Embryonic facial prominence (tissue), 1 donor: ENCODE results near the gene COPS3.

Experiments
- DNase-seq: peaks from one replicate; pipeline ENCODE4 v3.0.0-alpha.2; 2016; ENCODE audit errors: extremely low spot score

Gene COPS3

GRCh38 chr17:17246879-17247278, 34.2 kb downstream of the COPS3 start:
- DNase-seq: no peak

GRCh38 chr17:17243163-17243562, 37.9 kb downstream of the COPS3 start:
- DNase-seq: no peak

- DNase-seq: no peak
These were observed 38.8 kb downstream of the COPS3 start for GRCh38 chr17:17242246-17242645.

GRCh38 chr17:17241656-17242055, 39.4 kb downstream of the COPS3 start:
- no peak for DNase-seq

- no peak for DNase-seq
These were observed 41.2 kb downstream of the COPS3 start for GRCh38 chr17:17239832-17240231.

- peak; percentile 67 for DNase-seq
These were observed 43.8 kb downstream of the COPS3 start, which contains the start of gene FLCN for GRCh38 chr17:17237026-17237799. Gene FLCN, minus strand, starts transcription at chr17:17237168. Its CDS starts 9,031 bp downstream, at chr17:17228137.

GRCh38 chr17:17236295-17237025, 44.6 kb downstream of the COPS3 start:
- DNase-seq: no peak

GRCh38 chr17:17235212-17236174, 45.6 kb downstream of the COPS3 start:
- no peak for DNase-seq

GRCh38 chr17:17232303-17232621, 48.8 kb downstream of the COPS3 start:
- DNase-seq: no peak

GRCh38 chr17:17231621-17232302, 49.3 kb downstream of the COPS3 start:
- DNase-seq: no peak

- DNase-seq: no peak
These were observed 51.3 kb downstream of the COPS3 start for GRCh38 chr17:17229416-17230384.

GRCh38 chr17:17228521-17229279, 52.3 kb downstream of the COPS3 start:
- no peak for DNase-seq

GRCh38 chr17:17227608-17228520, 53.2 kb downstream of the COPS3 start:
- no peak for DNase-seq

GRCh38 chr17:17226451-17227265, 54.4 kb downstream of the COPS3 start:
- no peak for DNase-seq

- DNase-seq: no peak
These were observed 55.1 kb downstream of the COPS3 start for GRCh38 chr17:17225901-17226300.

- DNase-seq: no peak
These were observed 56.9 kb downstream of the COPS3 start for GRCh38 chr17:17224137-17224536.

- DNase-seq: no peak
These were observed 57.3 kb downstream of the COPS3 start for GRCh38 chr17:17223736-17224135.

- no peak for DNase-seq
These were observed 59.7 kb downstream of the COPS3 start for GRCh38 chr17:17221329-17221728.
